Hypothalamus (tissue), 51 donors: Measurements from ENCODE around the gene GDPD4.

ENCODE experiments used
- DNase-seq, 51 donors: peaks; one replicate each; lab custom pipeline; 2025; lab: John Stamatoyannopoulos, UW

GDPD4 gene

DNA sequence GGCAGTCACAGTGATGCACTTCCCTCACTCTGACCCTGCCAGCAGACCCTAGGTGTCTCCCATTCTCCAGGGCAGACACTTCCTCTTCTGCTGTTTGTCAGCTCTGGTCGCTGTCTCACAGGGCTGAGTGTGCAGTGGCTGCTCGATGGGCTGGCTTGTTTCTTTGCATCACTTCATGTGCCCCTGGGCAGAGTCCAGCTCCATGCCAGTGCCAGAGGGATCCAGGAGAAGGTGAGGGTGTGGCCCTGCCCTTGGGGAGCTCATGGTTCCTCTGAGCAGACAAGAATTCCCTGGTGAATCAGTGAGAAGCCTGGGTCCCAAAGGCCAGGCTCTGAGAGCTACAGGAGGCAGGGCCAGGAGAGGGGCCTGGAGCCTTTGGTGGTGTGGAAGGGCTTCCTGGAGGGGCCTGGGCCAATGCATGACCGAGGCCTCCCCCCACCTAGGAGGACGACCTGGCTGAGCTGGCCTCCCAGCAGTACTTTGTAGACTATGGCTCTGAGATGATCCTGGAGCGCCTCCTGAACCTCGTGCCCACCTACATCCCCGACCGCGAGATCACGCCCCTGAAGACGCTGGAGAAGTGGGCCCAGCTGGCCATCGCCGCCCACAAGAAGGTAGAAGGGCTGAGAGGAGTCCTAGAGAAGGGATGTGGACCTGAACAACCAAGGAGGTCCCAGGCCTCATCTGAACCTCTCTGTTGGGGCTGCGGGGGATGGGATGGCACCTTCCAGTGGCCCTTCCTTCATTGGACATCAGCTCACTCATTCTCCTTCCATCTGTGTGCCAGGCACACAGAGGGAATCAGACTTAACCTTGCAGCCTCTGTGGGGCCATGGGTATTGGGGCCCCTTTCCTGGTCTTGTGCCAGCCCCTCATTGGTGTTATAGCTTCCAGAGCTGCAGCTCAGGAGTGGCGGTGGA, 107.3 kb downstream of the GDPD4 start:
- DNase-seq: no peak

DNA sequence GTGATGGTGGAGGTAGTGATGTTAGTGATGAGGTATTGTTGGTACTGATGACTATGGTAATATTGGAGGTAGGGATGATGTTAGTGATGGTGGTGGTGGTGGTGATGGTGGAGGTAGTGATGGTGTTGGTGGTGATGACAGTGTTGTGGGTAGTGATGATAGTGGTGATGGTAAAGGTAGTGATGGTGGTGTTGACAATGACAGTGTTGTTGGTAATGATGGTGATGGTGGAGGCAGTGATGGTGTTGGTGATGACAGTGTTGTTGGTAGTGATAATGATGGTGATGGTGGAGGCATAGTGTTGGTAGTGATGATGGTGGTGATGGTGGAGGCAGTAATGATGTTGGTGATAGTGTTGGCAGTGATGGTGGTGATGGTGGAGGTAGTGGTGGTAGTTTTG, 108.3 kb downstream of the GDPD4 start:
- no peak for DNase-seq

DNA sequence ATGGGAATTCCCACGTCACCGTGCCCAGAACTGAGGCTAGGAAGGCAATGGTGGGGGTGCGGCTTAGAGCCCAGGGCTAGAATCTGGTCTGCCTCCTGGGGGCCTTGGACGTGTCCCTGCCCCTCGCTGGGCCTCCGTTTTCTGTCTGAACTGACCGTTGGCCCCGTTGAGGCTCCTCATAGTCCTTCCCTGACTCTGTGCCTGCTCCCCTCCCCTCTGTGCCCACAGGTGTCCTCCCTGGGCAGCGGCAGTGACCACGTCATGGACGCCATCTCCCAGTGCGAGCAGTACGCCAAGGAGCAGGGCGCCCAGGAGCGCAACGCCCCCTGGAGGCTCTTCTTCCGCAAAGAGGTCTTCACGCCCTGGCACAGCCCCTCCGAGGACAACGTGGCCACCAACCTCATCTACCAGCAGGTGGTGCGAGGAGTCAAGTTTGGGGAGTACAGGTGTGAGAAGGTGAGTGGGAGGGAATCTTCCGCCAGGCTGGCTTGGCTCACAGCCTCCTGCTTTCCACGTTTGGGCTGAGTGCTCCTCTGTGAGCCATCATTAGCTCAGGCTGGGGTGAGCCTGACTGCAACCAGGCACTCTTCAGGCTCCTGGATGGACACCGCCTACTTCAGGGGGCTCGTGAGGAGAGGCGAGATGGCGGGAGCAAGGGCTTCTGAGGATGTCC, 109.5 kb downstream of the GDPD4 start:
- DNase-seq: peak in 1 of 51 donors; percentile 8

DNA sequence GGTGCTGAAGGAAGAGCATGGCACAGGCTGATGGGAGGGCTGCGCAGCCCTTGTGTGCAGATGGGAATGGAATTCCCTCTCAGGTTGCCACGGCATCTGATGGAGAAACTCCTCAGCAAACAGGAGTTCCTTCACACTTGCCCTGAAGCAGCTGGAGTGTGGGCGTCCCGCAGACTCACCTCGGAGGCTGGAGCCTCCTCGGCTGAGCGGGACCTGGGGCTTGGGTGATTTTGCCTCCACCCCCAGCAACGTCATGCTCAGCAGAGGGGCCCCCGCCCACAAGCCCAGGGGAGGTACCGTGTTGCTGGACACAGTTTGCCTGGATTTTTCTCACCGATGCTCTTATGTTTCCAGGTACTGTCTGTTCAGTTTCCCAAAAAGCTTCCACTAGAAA, 110.1 kb downstream of the GDPD4 start:
- peak in 1 of 51 donors; percentile 23 for DNase-seq

DNA sequence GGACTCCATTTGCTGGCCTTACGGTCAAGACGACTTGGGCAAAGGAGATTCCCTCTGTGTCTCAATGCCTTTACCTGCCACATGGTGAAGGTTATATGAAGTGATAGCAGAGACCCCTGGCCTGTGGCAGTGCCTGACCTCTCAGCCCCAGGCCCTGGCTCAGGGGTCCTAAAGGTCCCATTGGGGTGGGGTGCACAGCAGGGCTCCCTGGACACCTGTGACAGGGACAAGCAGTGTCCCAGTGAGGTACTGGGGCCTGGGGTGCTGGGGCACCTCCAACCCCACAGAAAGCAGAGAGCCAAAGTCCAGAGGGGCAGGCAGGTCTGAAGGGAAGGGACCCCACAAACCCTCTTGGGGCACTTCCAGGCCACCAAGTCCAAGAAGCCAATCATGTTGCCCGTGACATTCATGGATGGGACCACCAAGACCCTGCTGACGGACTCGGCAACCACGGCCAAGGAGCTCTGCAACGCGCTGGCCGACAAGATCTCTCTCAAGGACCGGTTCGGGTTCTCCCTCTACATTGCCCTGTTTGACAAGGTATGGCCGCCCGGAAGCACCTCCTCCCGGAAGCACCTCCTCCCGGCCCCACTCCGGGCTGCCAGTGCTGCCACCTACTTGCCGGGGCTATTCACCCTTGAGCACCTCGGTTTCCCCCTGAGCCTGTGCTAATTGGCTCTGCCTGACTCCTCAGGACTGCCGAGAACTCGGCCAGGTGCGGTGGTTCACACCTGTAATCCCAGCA, 111.0 kb downstream of the GDPD4 start:
- no peak for DNase-seq

DNA sequence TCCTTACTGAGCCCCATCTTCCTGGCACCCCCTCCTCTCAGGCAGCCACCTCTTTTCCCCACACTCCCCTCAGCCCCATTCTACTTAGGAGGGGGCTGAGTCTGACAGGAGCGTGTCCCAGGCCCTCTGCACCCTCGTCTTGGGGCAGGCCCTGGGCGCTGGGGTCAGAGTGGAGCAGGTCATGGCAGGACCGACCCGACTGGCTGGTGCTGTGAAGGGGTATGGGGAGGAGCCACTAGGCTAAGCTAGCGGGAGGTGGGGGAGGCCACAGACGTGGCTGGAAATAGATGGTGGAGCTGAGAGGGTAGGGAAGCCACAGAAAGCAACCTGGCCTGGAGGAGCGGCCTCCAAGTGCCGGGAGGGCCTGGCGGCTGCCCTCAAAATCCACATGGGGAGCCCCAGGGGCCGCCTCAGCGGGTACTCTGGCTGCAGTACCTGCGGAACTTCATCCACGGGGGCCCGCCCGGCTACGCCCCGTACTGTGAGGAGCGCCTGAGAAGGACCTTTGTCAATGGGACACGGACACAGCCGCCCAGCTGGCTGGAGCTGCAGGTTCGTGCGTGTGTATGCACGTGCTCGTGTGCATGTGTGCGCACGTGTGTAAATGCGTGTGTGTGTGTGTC, 111.8 kb downstream of the GDPD4 start:
- DNase-seq: no peak

DNA sequence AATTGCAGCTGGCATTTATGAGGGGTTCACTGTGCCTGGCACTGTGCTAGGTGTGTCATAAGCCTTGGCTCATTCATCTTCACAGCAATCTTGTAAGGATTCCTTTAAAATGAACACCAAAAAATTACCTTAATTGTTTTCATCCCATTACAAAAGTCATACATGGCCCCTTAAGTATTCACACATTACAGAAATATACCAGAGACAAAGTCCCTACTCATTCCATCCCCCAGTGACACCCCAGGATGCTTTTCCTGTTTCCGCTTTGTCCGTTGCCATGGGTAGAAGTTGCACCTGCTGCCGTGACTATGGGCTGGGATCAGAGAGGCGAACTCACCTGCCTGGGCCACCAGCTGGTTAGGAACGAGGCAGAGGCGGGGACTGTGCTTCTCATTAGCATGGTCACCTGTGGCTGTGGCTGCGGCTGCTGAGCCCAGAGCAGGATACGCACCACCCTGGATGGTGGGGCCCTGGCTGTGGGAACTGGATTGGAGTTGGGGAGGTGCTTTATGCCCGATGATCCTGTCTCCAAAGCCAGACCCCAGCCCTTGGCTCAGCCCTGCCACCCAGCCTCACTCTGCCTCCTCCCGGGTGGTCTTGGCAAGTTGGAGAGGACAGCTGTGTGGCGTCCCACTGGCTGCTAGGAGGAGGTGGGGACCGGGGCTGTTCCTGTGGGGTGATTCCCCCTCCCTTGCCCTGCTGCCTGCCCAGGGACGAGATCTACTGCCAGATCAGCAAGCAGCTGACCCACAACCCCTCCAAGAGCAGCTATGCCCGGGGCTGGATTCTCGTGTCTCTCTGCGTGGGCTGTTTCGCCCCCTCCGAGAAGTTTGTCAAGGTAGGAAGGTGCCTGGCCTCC, 112.6 kb downstream of the GDPD4 start:
- no peak for DNase-seq

DNA sequence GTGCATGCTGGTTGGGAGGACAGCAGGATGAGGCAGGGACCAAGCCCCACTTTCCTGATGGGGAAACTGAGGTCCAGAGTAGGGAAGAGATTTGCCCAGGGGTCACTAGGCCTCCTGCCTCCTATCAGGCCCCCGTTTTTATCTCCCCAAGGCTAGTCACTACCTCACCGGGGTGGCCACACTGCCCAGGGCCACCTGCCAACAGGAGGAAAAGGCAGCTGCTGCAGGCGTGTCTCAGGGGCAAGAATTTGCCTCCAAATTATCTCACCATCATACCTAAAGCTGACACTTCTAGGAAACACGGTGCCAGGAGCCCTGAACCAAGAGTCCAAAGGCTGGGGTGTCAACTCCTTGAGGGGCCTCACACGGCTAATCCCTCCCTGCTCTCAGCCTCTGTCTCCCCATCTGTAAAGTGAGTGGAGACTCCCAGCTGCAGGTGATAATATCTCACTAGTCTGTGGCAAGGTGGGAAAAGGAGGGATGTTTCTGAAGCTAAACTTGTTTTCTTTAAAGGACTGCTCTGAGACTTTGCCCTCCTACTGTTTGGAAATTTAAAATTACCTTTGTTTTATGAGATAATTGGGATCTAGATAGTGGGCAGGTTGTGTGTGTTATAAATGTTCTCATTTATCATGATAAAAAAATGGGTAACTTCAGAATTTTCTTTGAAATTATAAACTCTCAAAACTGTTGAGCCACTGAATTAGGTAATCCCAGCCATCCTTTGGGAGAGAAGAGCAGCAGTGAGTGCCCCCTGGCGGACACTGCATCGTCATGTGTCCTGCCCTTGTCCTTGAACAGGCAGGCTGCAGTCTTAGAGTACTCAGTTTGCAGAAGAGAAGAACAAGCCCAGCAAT, 113.5 kb downstream of the GDPD4 start:
- peak in 45 of 51 donors; percentile 8 to 88 (median 61) for DNase-seq

DNA sequence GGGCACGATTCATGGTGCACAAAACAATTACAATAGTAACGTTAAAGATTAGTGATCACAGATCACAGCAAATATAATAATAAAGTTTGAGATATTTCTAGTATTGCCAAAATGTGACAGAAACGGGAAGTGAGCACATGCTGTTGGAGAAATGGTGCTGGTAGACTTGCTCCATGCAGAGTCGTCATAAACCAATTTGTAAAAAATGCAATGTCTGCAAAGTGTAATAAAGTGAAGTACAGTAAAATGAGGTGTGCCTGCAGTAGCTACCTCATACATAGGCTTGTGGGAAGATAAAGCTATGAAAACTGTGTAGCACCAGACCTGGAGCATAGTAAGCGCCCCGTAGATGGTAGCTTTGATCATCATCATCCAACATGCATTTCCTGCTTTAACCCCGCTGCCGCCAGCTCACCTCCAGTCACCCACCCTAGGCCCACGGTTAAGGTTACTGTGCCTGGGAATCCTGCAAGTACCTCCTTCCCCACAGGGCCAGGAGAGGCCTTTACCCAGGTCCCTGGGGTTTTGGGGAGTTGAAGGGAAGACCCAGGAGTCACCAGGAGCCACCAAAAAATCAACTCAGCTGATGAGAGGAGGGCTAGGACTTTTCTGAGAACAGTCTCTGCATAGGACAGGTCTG, 114.3 kb downstream of the GDPD4 start:
- no peak for DNase-seq

DNA sequence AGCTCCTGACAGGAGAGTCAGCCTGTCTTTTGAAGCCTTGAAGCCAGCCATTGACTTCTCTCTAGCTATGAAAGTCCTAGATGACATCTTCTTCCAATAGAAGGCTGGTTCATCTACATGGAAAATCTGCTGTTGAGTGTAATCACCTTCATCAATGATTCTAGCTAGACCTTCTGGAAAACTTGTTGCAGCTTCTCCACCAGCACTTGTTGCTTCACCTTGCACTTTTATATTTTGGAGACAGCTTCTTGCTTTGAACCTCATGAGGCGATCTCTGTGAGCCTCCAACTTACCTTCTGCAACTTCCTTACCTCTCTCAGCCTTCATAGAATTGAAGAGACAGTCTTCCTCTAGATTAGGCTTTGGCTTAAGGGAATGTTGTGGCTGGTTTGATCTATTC, 115.2 kb downstream of the GDPD4 start:
- no peak for DNase-seq

DNA sequence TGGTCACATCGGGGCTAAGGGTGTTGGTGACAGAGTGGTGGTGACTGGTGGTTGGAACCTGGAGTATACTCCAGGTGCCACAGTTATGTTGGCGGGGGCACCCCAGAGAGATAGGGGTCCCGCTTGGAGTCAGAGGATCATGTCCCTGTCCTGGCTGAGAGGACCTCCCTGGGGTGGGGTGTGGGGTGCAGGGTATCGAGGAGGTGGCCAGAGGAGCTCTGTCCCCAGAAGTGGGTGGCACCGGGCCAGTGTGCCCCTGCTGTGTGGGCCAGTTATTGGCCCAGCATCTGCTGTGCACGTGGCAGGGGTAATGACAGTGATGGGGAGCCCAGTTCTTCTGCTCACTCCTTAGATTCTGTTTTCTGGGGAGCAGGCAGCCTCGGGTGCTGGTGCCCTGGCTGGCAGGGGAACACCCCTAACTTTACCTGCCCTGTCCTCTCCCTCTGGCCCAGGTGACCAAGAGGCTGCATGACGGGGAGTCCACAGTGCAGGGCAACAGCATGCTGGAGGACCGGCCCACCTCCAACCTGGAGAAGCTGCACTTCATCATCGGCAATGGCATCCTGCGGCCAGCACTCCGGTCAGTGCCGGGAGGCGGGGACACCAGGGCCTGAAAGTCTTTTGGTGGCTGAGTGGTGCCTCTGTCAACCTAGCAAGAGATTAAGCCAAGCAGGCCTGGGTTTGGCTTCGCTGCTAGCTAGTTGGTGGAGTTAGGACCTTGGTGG, 117.2 kb downstream of the GDPD4 start:
- DNase-seq: no peak

DNA sequence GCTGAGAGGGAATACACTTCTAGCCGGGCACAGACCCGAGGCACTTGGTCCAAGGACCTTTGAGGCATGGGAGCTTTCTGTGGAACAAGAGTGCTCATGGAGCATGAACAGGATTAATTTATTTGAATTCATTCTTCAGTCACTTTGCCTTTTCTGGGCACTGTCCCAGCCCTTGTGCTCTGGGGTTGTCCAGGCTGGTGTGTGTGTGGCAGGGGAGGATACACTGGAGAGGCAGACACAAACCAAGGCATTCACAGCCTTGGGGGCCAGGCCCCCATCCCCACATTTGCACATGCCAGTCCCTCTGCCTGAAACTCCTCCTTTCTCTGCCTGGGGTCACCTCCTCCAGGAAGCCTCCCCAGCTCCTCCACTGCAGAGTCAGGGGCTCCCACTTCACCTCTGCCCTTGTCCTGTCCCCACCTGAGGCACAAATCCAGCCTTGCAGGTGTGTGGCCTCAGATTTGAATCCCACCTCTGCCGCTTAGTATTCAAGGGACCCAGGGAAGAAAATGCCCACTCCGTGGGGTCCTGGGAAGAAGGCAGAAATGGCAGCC, 118.0 kb downstream of the GDPD4 start:
- peak in 28 of 51 donors; percentile 16 to 74 (median 44) for DNase-seq

DNA sequence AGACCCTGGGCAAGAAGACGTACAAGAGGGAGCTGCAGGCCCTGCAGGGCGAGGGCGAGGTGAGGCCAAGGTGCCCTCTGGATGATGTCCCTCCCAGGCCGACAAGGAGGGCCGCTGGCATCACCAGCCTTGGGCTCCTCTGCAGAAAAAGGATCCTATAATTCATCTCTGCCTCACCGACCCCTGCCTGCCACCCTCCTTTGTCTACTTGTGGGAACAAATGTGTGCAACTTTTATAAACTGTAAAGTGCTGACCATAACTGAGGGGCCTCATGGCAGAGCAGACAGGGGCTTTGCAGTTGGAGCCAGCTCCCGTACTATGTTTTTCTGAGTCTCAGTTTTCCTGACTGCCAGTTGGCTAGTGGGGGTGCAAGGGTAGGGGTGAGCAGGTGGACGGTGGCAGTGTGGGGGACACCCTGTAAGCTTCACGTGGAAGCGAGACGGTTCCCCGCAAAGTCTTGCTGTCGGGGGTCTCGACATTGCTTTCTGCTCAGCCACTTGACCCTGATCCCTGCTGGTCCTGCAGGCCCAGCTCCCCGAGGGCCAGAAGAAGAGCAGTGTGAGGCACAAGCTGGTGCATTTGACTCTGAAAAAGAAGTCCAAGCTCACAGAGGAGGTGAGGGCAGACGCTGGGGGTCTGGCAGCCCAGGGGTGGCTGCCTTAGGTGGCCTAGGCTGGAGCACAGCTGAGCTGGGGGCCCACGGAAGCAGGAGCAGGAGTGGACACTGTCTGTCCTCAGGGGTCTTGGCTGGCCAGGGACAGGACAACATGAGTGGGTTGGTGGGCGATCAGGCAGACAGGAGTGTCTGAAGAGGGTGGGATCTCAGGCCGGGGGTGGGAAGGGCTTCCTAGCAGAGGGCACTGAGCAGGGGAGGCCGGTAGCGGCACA, 118.7 kb downstream of the GDPD4 start:
- DNase-seq: no peak

DNA sequence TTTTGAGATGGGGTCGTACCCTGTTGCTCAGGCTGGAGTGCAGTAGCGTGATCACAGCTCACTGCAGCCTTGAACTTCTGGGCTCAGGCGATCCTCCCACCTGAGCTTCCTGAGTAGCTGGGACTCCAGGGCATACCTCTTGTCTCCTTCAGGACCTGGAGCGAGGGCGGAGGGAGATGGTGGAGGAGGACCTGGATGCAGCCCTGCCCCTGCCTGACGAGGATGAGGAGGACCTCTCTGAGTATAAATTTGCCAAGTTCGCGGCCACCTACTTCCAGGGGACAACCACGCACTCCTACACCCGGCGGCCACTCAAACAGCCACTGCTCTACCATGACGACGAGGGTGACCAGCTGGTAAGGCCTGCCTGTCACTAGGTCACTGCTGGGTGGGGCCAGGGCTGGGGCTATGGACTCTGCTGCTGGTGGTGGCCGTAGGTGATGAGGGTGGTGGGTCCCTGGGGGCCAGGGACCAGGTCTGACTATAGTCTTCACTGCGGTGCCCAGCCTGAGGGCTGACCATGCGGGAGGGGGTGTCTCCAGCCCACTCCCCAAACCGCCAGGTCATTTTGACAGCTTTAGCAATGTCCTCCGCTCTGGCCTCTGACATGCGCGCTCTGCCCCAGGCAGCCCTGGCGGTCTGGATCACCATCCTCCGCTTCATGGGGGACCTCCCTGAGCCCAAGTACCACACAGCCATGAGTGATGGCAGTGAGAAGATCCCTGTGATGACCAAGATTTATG, 119.5 kb downstream of the GDPD4 start:
- no peak for DNase-seq

DNA sequence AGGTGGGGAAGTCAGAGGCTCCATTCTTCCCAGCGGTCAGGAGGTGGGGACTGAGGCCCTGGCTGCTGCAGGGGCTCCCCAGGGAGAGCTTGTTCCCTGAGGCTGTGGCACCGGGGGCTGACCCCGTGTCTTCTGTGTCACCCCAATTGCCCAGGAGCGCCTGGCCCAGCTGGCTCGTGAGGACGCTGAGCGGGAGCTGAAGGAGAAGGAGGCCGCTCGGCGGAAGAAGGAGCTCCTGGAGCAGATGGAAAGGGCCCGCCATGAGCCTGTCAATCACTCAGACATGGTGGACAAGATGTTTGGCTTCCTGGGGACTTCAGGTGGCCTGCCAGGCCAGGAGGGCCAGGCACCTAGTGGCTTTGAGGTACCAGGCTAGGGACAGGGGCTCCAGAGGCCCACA, 120.3 kb downstream of the GDPD4 start:
- no peak for DNase-seq

DNA sequence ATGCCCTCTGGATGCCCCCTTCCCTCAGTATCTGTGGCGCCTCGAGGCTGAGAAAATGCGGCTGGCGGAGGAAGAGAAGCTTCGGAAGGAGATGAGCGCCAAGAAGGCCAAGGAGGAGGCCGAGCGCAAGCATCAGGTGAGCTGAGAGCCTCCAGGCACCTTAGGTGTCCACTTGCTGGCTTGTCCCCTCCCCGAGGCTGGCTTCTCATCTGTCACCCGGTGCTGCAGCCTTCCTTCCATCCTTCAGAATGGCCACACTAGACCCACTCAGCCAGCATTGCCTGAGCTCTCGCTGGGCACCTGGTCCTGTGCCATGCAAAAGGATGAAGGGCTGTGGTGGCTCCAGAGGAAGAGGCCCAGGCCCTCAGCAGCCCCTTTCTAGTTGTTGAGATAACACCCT, 121.1 kb downstream of the GDPD4 start:
- DNase-seq: no peak
